Heart right ventricle (tissue), 16 donors: ENCODE data around the gene SLC25A5. TPM values are rescaled to one million over a fixed set of nuclear protein-coding genes. Genes with fewer than 3 reads are reported as not detected.
"Not testable (repeated sequence)": the region's sequence is repeated elsewhere in the genome, so short reads cannot be mapped to it uniquely, and the experiment has no call there.

Experiments
- ATAC-seq, 8 donors: fragments of 200-7000 bp; cut with Tn5 transposase; one replicate each; pipeline ENCODE4 v1.9.1; 2020; ENCODE audit warnings: mild to moderate bottlenecking in 8 of 8, moderate library complexity in 8 of 8, moderate number of reproducible peaks in 1 of 8
- DNase-seq, 2 donors: peaks; one replicate each; pipeline ENCODE4 v3.0.0-alpha.2; 2020
- H3K27ac ChIP-seq, 10 donors: fragments of 200-600 bp; sonication (generic) in 2 of 10; one replicate each; pipeline versions ENCODE4 v1.5.0 to v1.8.0; 2020 to 2022; ENCODE audit warnings: mild to moderate bottlenecking in 3 of 10
- H3K27me3 ChIP-seq, 7 donors: fragments of 200-600 bp; one replicate each; pipeline ENCODE4 v1.8.0; 2021 to 2022; ENCODE audit warnings: mild to moderate bottlenecking in 2 of 7
- H3K36me3 ChIP-seq, 9 donors: fragments of 200-600 bp; sonication (generic) in 1 of 9; one replicate each; pipeline versions ENCODE4 v1.5.0 to v1.8.0; 2020 to 2022; ENCODE audit warnings: mild to moderate bottlenecking in 2 of 9
- H3K4me1 ChIP-seq, 9 donors: fragments of 200-600 bp; sonication (generic) in 1 of 9; one replicate each; pipeline versions ENCODE4 v1.5.0 to v1.8.0; 2020 to 2022; ENCODE audit warnings: mild to moderate bottlenecking in 4 of 9
- H3K4me3 ChIP-seq, 10 donors: fragments of 200-600 bp; sonication (generic) in 2 of 10; one replicate each; pipeline versions ENCODE4 v1.5.0 to v1.8.0; 2020 to 2022; ENCODE audit warnings: mild to moderate bottlenecking in 7 of 10, moderate library complexity in 2 of 10
- H3K9me3 ChIP-seq, 11 donors: fragments of 200-600 bp in 10 of 11; sonication (generic) in 2 of 11; one replicate each; pipeline versions ENCODE4 v1.5.0 to v1.8.0; 2013 to 2022; ENCODE audit warnings: mild to moderate bottlenecking in 2 of 11, control low read depth in 1 of 11, moderate library complexity in 1 of 11
- CTCF ChIP-seq, 9 donors: fragments of 200-600 bp; sonication (generic) in 2 of 9; IDR thresholded peaks; one replicate each; pipeline versions ENCODE4 v1.5.0 to v1.8.0; 2021 to 2022; ENCODE audit warnings: antibody characterized with exemption in 9 of 9, mild to moderate bottlenecking in 5 of 9, moderate library complexity in 1 of 9
- WGBS, 2 donors: extraction: QIAGEN DNeasy Blood & Tissue Kit; methylation state at CpG; one replicate each; pipeline ENCODE4 v1.1.7; 2013; ENCODE audit warnings: inconsistent platforms in 1 of 2; 5-methylcytosine and 5-hydroxymethylcytosine counted together
- intact Hi-C, 10 donors: fragments of 100-400 bp; cut with DNase I; formaldehyde crosslinking; loops; one replicate each; pipeline versions ENCODE4 v1.11.1 to v1.14.2; 2022
- polyA plus RNA-seq, 2 donors: library from polyadenylated mRNA; stranded (reverse); fragments of 200-250 nt; gene quantifications; one replicate each; pipeline ENCODE4 v1.2.3, GENCODE V29; 2013
- total RNA-seq, 10 donors: library from RNA; stranded (reverse); fragmentation: NEBNext Ultra II Directional in 3 of 10; extraction: Animal tissue kit (Norgen Biotek cat#: 25700) in 3 of 10; gene quantifications; one replicate each; pipeline versions ENCODE4 v1.2.1 to v1.2.4, GENCODE V29; 2021 to 2023
- donor health status: Arrhythmogenic right ventricular cardiomyopathy.
- donor health status: ischemic (EF 13 %, LVEDD 7.1; RV severe dilation, severe dysfunction).
- donor health status: healthy with polysubstance abuse.
- donor health status: DM: no; HTN: yes; CAD: no.
- donor health status: DM: no; HTN: no; CAD: no.
- donor health status: ischemic (EF 25% LVEDD 6.9; RV normal size, moderate dysfunction).
- donor health status: ischemic (EF 25% LVEDD 5.7; RV mildly dilated, moderate dysfunction).
- donor health status: healthy.
- donor health status: DM: yes; HTN: yes; CAD: no.
- donor health status: Ischemic cardiomyopathy.
- donor health status: ischemic (EF 35%, LVEDD 5.7; RV mildly dilated, moderate dysfunction).
- donor health status: nonischemic (EF 11% LVEDD 7.7; RV severe dilation, severe dysfunction).
- donor health status: DM: yes; HTN: yes; CAD: no.
- donor health status: PGD.
- donor health status: ischemic (EF 29% LVEDD 5.4; RV normal size, mild dysfunction).
- donor health status: nonischemic (EF 23%, LVEDD 6.1; RV moderate dilation, normal function).

SLC25A5 gene
- total and polyA plus RNA-seq, 12 donors, result 43.3 to 482 (median 184) TPM

- H3K4me1 ChIP-seq, result no peaks in the 10 kb centered on the region
- no peak overlapping the region for H3K27ac ChIP-seq
- H3K9me3 ChIP-seq, result no peaks in the 10 kb centered on the region
- no peaks in the 10 kb centered on the region for H3K27me3 ChIP-seq
- intact Hi-C loops, result no loop called here
- TF ChIP-seq CTCF (IDR thresholded peaks at IDR 0.05), result peak; percentile 41 to 70 (median 55)
- peak in 1 of 2 donors; percentile 53 for DNase-seq
- 11 to 15% methylated on average over 8 of the region's 8 CpGs for WGBS, 2 donors
- ATAC-seq, result no peak
- no peak overlapping the region for H3K4me3 ChIP-seq
- H3K36me3 ChIP-seq, result no peaks in the 10 kb centered on the region
Measured at GRCh38 chrX:119488749-119489148, 20.5 kb downstream of the SLC25A5 start.

GRCh38 chrX:119489212-119490074 lies 21.2 kb downstream of the SLC25A5 start:
- Histone ChIP-seq H3K27ac (no peak overlapping the region), H3K9me3 (no peaks in the 10 kb centered on the region), H3K4me1 (no peaks in the 10 kb centered on the region), H3K36me3 (no peaks in the 10 kb centered on the region), H3K27me3 (no peaks in the 10 kb centered on the region), H3K4me3 (no peak overlapping the region)
- TF ChIP-seq CTCF (IDR thresholded peaks at IDR 0.05), result no peak
- DNase-seq, result no peak
- intact Hi-C loops, result no loop called here
- ATAC-seq, result no peak
- 84 to 88% methylated on average over 13 of the region's 13 CpGs for WGBS, 2 donors

- TF ChIP-seq CTCF (IDR thresholded peaks at IDR 0.05), result no peak
- Histone ChIP-seq H3K4me1 (no peaks in the 10 kb centered on the region), H3K27me3 (no peaks in the 10 kb centered on the region), H3K36me3 (no peaks in the 10 kb centered on the region), H3K27ac (no peak overlapping the region), H3K9me3 (no peaks in the 10 kb centered on the region), H3K4me3 (no peak overlapping the region)
- no peak for ATAC-seq
- intact Hi-C loops, result no loop called here
- WGBS, 2 donors, result 79 to 96% methylated on average over 2 of the region's 2 CpGs
- no peak for DNase-seq
Measured at GRCh38 chrX:119492463-119492862, 24.2 kb downstream of the SLC25A5 start.

- WGBS, 2 donors, result 94% methylated on average over 10 of the region's 10 CpGs
- intact Hi-C loops, H3K4me3 ChIP-seq, H3K9me3 ChIP-seq, H3K36me3 ChIP-seq, H3K27ac ChIP-seq, H3K27me3 ChIP-seq, H3K4me1 ChIP-seq, ATAC-seq, DNase-seq: not testable (repeated sequence)
Measured at GRCh38 chrX:119493851-119494495, 25.7 kb downstream of the SLC25A5 start.
